Measurements from ENCODE around the gene THSD8. TPM values are rescaled to one million over a fixed set of nuclear protein-coding genes. Genes with fewer than 3 reads are reported as not detected.

Gene THSD8
- polyA plus RNA-seq, 2 of the 4 experiments (the other 2 are of a cell fraction): 4.9 TPM; not detected in 1

- no peak for TF ChIP-seq REST (IDR thresholded peaks at IDR 0.05)
- TF ChIP-seq SMC3 (IDR thresholded peaks at IDR 0.05): no peak
- no peak for TF ChIP-seq EHMT2 (IDR thresholded peaks at IDR 0.05; ENCODE audit: low read depth)
- no peak for TF ChIP-seq RNF2 (IDR thresholded peaks at IDR 0.05; ENCODE audit: borderline replicate concordance, low read depth)
- no peak for TF ChIP-seq ZC3H11A (IDR thresholded peaks at IDR 0.05)
- TF ChIP-seq TFCP2L1 (CRISPR knock-in tag; IDR thresholded peaks at IDR 0.05): no peak
- TF ChIP-seq RARB (CRISPR knock-in tag; IDR thresholded peaks at IDR 0.05): no peak
Observed at GRCh38 chr19:12770922-12771321, 30.9 kb upstream of the THSD8 start (continued).

GRCh38 chr19:12772323-12772722 is 29.5 kb upstream of the THSD8 start:
- TF ChIP-seq HOXB5 (CRISPR knock-in tag; IDR thresholded peaks at IDR 0.05) (no peak), E2F6 (IDR thresholded peaks at IDR 0.05; ENCODE audit: borderline replicate concordance, low read depth) (no peak), TFCP2L1 (CRISPR knock-in tag; IDR thresholded peaks at IDR 0.05) (no peak), HOXB13 (CRISPR knock-in tag; IDR thresholded peaks at IDR 0.05; ENCODE audit: low read depth) (no peak), ELK1 (IDR thresholded peaks at IDR 0.05; ENCODE audit: low read depth, low read length) (no peak), CHD2 (IDR thresholded peaks at IDR 0.05; ENCODE audit: low read length, partially characterized antibody) (no peak), ZNF302 (CRISPR knock-in tag; IDR thresholded peaks at IDR 0.05) (no peak), POLR2A (IDR thresholded peaks at IDR 0.05; ENCODE audit: low read length) (no peak), ZSCAN20 (CRISPR knock-in tag; IDR thresholded peaks at IDR 0.05) (no peak), RFX5 (IDR thresholded peaks at IDR 0.05) (no peak), KDM1A (IDR thresholded peaks at IDR 0.05; ENCODE audit: low read depth) (no peak), EHMT2 (IDR thresholded peaks at IDR 0.05; ENCODE audit: low read depth) (no peak), MAFK (IDR thresholded peaks at IDR 0.05; ENCODE audit: partially characterized antibody) (no peak), KDM5A (IDR thresholded peaks at IDR 0.05) (no peak)
- Histone ChIP-seq H3K4me2 (no peak overlapping the region), H3K9me3 (no peaks in the 10 kb centered on the region), H3K27ac (no peak overlapping the region), H3K4me3 (no peak overlapping the region), H3K4me1 (peaks cover 15% of the 10 kb centered on the region; the same call in 2 of the 3 replicates)
- DNase-seq (ENCODE audit: low read depth in 1 of 2, low spot score in 1 of 2) (no peak), FAIRE-seq (no peak), ATAC-seq (no peak)
- ChIA-PET CTCF (interaction anchor here (26.9 to 29.7 kb wide), 2 partner anchors 23 to 26 kb away, joined by 725 to 901 read pairs; partner anchors contain the start of genes BEST2, GET3, JUNB and PRDX2), POLR2A (no interaction called here)
- 79% methylated on average over 4 of the region's 4 CpGs for WGBS (ENCODE audit: missing lambda C conversion rate)

GRCh38 chr19:12773571-12773970 is 28.3 kb upstream of the THSD8 start:
- H3K9me3 ChIP-seq: no peaks in the 10 kb centered on the region
- ATAC-seq (no peak), FAIRE-seq (no peak), DNase-seq (ENCODE audit: low read depth in 1 of 2, low spot score in 1 of 2) (peak in 1 of 2 experiments; percentile 44)
- POLR2A ChIA-PET: interaction anchor here (0.6 to 2.3 kb wide), 2 partner anchors 16 to 18 kb away, joined by 3 to 7 read pairs; partner anchors contain the start of gene JUNB
- peaks cover 16% of the 10 kb centered on the region; the same call in 2 of the 3 replicates for H3K4me1 ChIP-seq
- CTCF ChIA-PET: interaction anchor here (0.5 to 29.7 kb wide), 7 partner anchors 14 to 83 kb away, joined by 3 to 901 read pairs (median 4); partner anchors contain the start of genes BEST2, GET3, JUNB and MAST1
- WGBS (ENCODE audit: missing lambda C conversion rate): 89% methylated on average over 2 of the region's 2 CpGs
- TF ChIP-seq RAD21 (conservative IDR thresholded peaks at IDR 0.05 in 1 of 2, IDR thresholded peaks at IDR 0.05 in 1 of 2) (0 out of 5 replicates have a peak, but pooled peaks have one; percentile 4 to 15), ZSCAN20 (CRISPR knock-in tag; IDR thresholded peaks at IDR 0.05) (no peak)
- H3K27ac ChIP-seq: no peak overlapping the region
- H3K4me2 ChIP-seq: no peak overlapping the region
- H3K4me3 ChIP-seq: no peak overlapping the region

Data from A549 (cell line).